GM12801 (cell line): ENCODE data around the gene ABCG4.

Experiments used
- TF ChIP-seq, protein P1 (sequence below): IDR thresholded peaks from one replicate; pipeline ENCODE4 v1.5.1; 2011; ENCODE audit warnings: control low read depth; ENCODE audit not compliant: insufficient read length; ENCODE audit errors: extremely low read depth

Gene ABCG4

DNA sequence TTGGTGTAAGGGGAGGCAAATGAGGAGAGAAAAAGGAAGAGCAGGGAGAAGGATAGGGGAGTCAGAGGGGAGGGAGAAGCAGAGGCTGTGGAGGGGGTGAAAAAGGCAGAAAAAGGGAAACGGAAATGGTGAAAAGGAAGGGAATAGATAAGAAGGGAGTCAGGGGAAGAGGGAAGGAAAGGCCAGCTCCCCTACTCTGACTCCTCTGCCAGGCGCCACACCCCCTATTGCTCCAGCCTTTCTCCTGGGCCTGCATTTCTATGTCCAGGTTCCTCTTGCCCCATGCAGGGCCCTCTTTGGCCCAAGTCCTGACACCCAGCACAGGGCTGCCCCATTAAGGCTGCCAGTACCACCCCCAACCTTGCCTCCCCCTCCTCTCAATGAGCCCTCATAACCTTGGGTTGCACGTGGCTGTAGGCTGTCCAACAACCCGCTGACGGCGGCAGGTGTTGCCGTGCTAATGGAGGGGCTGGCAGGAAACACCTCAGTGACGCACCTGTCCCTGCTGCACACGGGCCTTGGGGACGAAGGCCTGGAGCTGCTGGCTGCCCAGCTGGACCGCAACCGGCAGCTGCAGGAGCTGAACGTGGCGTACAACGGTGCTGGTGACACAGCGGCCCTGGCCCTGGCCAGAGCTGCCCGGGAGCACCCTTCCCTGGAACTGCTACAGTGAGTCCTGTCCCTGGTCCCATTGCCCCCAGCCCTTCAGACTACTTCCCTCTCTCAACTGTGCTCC is 33.0 kb downstream of the ABCG4 start:
- TF ChIP-seq, protein P1, sequence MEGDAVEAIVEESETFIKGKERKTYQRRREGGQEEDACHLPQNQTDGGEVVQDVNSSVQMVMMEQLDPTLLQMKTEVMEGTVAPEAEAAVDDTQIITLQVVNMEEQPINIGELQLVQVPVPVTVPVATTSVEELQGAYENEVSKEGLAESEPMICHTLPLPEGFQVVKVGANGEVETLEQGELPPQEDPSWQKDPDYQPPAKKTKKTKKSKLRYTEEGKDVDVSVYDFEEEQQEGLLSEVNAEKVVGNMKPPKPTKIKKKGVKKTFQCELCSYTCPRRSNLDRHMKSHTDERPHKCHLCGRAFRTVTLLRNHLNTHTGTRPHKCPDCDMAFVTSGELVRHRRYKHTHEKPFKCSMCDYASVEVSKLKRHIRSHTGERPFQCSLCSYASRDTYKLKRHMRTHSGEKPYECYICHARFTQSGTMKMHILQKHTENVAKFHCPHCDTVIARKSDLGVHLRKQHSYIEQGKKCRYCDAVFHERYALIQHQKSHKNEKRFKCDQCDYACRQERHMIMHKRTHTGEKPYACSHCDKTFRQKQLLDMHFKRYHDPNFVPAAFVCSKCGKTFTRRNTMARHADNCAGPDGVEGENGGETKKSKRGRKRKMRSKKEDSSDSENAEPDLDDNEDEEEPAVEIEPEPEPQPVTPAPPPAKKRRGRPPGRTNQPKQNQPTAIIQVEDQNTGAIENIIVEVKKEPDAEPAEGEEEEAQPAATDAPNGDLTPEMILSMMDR = no peak

GRCh38 chr11:119185981-119186634 is 37.3 kb downstream of the ABCG4 start:
- TF ChIP-seq, protein P1 = no peak

DNA sequence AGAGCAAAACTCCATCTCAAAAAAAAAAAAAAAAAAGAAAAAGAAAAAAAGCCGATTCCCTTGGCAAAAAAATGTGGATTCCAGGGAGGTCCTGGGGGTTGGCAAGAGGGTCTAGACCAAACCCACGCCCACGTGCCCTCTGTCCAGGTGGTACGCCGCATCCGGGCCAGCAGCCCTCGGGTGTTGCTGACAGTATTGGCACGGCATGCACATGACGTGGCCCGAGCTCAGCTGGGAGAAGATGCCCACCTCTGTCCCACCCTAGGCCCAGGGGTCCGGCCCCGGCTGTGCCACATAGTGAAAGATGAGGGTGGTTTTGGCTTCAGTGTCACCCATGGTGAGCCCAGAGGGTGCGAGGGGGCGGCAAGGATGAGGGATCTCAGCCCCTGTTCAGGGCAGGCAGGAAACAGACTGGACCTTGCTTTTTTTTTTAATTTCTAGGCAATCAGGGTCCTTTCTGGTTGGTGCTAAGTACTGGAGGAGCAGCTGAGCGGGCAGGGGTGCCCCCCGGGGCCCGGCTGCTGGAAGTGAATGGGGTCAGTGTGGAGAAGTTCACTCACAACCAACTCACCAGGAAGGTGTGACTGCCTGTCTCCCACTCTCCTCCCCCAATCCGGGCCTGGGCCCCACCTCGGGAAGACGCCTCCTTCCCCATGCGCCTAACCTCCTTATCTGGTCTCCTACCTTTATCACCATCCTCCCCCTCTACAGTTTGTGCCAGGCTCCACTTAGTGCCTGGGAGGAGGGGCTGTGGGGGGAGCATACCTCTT is 38.5 kb downstream of the ABCG4 start:
- TF ChIP-seq, protein P1 = no peak

DNA sequence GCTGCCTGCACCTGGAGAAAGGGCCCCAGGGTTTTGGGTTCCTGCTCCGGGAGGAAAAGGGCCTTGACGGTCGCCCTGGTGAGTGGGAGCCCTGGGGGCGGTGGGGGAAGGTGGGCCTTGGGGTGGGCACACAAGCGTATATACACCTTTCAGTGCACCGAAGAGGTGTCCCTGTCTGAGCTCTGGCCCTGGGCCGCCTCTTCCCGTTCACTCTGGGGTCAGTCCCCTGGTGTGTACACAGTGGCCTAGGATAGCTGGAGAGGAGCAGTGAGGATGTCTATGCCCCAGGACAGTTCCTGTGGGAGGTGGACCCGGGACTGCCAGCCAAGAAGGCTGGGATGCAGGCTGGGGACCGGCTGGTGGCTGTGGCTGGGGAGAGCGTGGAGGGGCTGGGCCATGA is 39.2 kb downstream of the ABCG4 start:
- TF ChIP-seq, protein P1 = no peak

DNA sequence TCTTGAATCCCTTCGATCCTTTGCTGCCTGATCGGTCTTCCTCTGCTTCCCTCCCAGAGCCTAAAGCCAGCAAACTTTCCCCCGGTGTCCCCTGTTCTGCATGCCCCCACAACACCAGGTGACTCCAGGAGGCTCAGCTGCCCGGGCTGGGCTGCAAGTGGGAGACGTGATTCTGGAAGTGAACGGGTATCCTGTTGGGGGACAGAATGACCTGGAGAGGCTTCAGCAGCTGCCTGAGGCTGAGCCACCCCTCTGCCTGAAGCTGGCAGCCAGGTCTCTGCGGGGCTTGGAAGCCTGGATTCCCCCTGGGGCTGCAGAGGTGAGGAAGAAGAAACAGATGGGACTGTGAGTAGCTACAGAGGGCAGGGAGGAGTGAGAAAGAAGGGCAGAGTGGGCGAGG is 40.0 kb downstream of the ABCG4 start:
- TF ChIP-seq, protein P1 = no peak

DNA sequence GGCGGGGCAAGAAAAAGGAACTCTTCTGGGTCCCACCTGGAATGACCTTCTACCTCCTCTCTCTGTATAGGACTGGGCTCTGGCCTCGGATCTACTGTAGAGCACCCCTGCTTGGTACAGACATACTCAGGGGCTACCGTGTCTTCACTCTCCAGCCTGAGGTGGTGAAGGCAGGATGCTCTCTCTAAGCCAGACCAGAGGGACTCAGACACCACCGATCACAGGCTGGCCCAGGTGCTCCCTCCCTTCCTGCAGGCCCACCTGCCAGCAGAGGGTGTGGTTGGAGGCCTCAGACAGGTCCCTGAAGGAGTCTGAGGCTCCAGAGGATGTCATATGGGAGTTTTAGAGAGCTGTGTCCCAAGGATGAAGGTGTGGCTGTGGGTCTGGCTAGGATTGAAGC is 40.5 kb downstream of the ABCG4 start:
- TF ChIP-seq, protein P1 = no peak

- TF ChIP-seq, protein P1 = no peak
Measured at GRCh38 chr11:119190531-119190930, 41.7 kb downstream of the ABCG4 start.
